Retinal pigment epithelial cell (primary cell): ENCODE results near the gene F2.
"Not testable (repeated sequence)": the region's sequence is repeated elsewhere in the genome, so short reads cannot be mapped to it uniquely, and the experiment has no call there.

ENCODE experiments used
- DNase-seq: peaks from one replicate; pipeline ENCODE4 v3.0.0-alpha.2; 2010; ENCODE audit warnings: low read depth
- H3K4me3 ChIP-seq: 2 replicates; pipeline ENCODE4 v1.5.1; 2011; ENCODE audit warnings: mild to moderate bottlenecking, low read length, control low read depth, moderate library complexity
- TF ChIP-seq, protein P1 (sequence below): conservative IDR thresholded peaks from 2 replicates; pipeline ENCODE4 v1.5.1; 2011; ENCODE audit warnings: low read depth, low read length, control low read depth, inconsistent platforms

Gene F2

DNA sequence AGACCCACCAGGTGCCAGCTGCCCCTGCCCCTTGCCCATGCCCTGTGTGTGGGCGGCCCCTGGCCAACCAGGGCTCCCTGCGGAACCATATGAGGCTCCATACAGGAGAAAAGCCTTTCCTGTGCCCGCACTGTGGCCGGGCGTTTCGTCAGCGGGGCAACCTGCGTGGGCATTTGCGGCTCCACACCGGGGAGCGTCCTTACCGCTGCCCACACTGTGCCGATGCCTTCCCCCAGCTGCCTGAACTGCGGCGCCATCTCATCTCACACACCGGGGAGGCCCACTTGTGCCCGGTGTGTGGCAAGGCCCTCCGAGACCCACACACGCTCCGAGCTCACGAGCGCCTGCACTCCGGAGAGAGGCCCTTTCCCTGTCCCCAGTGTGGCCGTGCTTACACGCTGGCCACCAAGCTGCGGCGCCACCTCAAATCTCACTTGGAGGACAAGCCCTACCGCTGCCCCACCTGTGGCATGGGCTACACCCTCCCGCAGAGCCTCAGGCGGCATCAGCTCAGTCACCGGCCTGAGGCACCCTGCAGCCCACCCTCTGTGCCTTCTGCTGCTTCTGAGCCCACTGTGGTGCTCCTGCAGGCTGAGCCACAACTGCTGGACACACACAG, 13.8 kb upstream of the F2 start:
- no peak overlapping the region for H3K4me3 ChIP-seq
- TF ChIP-seq, protein P1, sequence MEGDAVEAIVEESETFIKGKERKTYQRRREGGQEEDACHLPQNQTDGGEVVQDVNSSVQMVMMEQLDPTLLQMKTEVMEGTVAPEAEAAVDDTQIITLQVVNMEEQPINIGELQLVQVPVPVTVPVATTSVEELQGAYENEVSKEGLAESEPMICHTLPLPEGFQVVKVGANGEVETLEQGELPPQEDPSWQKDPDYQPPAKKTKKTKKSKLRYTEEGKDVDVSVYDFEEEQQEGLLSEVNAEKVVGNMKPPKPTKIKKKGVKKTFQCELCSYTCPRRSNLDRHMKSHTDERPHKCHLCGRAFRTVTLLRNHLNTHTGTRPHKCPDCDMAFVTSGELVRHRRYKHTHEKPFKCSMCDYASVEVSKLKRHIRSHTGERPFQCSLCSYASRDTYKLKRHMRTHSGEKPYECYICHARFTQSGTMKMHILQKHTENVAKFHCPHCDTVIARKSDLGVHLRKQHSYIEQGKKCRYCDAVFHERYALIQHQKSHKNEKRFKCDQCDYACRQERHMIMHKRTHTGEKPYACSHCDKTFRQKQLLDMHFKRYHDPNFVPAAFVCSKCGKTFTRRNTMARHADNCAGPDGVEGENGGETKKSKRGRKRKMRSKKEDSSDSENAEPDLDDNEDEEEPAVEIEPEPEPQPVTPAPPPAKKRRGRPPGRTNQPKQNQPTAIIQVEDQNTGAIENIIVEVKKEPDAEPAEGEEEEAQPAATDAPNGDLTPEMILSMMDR, result no peak
- no peak for DNase-seq

DNA sequence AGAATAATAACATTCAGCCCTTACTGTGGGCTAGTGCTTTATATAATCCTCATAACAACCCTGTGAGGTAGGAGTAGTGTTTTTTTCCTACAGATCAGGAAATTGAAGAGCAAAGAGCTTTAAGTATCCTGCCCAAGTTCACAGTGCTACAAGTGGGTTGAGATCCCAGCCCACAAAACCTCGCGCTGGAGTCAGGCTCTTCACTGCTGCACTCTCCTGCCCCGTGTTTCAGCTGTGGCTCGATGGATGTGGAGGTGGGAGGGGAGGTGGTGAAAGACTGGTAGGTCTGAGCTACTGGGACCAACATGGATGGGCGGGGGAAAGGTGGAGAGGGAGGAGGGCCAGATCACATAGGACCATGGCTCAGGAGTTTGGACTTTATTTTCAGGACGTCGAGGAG, 12.1 kb upstream of the F2 start:
- no peak for DNase-seq
- H3K4me3 ChIP-seq, result no peak overlapping the region
- TF ChIP-seq, protein P1, result no peak

DNA sequence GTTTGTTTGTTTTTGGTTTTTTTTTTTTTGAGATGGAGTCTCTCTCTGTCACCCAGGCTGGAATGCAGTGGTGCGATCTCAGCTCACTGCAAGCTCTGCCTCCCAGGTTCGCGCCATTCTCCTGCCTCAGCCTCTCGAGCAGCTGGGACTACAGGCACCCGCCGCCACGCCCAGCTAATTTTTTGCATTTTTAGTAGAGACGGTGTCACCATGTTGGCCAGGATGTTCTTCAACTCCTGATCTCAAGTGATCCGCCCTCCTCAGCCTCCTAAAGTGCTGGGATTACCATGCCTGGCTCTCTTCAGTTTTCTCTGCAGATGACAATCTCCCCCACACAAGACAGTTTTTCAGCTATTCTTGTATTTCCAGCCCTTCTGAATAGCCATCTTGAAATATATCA, 9.7 kb upstream of the F2 start:
- not testable (repeated sequence) for DNase-seq, H3K4me3 ChIP-seq

DNA sequence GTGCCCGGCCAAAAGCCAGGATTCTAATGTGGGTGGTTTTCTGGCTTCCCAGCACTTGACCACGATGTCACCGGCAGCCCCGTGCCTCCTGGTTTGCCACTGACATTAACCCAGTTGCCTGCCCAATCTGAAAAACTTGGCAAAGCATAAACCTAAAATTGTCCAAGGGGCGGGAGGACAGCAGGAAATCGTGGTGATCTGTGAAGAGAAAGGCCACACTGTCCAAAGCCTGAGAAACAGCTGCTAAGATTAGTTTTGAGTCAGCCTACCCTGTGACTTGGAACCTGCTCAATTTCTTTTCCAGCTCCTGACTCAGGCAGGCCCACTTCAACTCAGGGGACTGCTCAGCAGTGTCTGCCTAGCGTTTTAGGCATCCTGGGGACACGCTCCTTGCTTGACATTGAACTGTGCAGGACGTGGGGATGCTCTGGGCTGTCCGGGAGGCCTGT, 8.2 kb upstream of the F2 start:
- DNase-seq, result peak; percentile 99
- no peak overlapping the region for H3K4me3 ChIP-seq
- TF ChIP-seq, protein P1, result no peak

DNA sequence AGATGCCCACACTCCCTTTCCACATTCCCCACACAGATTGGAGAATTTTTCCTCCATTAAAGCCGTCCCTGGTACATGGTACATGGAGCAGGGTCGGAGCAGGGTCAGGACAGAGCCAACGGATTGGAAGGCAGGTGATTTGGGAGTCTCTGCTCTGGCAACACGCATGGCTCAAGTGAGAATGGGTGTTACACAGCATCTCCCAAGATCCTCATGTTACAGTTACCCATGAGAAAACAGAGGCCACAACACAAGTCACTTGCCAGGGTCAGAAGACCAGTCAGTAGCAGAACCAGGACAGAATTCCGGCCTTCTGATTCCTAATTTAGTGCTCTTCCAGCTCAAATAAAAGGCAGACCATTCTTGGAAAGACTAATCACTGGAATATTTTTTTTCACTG, 7.7 kb upstream of the F2 start:
- TF ChIP-seq, protein P1, result no peak
- no peak overlapping the region for H3K4me3 ChIP-seq
- peak; percentile 71 for DNase-seq

DNA sequence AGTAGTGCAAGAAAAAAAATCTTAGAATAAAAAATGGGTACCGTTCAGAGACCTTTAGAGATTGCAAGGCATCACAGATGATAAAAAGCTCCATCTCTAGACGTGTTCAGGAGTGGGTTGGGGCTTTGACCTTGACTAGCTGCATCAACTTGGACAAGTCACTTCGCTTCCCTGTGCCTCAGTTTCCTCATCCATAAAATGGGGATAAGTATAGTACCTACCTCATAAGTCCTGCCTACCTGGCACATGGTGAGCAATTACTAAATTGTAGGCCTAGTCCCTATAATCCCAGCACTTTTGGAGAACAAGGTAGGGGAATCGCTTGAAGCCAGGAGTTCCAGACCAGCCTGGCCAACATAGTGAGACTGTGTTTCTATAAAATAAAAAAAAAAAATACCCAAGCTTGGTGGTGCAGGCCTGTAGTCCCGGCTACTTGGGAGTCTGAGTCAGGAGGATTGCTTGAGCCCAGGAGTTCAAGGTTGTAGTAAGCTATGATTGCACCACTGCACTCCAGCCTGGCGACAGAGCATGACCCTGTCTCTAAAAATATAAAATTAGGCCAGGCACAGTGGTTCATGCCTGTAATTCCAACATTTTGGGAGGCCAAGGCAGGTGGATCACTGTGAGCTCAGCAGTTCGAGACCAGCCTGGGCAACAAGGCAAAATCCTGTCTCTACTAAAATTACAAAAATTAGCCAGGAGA, 6.0 kb upstream of the F2 start:
- no peak overlapping the region for H3K4me3 ChIP-seq
- TF ChIP-seq, protein P1, result no peak
- DNase-seq, result no peak

DNA sequence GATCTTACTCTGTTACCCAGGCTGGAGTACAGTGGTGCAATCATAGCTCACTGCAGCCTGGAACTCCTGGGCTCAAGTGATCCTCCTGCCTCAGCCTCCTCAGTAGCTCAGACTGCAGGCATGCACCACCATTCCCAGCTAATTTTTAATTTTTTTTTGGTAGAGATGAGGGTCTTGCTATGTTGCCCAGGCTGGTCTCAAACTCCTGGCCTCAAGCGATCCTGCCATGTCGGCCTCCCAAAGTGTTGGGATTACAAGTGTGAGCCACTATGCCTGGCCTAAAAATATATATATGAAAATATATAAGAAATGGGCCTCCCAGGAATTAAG, 1.2 kb upstream of the F2 start:
- not testable (repeated sequence) for DNase-seq, H3K4me3 ChIP-seq

DNA sequence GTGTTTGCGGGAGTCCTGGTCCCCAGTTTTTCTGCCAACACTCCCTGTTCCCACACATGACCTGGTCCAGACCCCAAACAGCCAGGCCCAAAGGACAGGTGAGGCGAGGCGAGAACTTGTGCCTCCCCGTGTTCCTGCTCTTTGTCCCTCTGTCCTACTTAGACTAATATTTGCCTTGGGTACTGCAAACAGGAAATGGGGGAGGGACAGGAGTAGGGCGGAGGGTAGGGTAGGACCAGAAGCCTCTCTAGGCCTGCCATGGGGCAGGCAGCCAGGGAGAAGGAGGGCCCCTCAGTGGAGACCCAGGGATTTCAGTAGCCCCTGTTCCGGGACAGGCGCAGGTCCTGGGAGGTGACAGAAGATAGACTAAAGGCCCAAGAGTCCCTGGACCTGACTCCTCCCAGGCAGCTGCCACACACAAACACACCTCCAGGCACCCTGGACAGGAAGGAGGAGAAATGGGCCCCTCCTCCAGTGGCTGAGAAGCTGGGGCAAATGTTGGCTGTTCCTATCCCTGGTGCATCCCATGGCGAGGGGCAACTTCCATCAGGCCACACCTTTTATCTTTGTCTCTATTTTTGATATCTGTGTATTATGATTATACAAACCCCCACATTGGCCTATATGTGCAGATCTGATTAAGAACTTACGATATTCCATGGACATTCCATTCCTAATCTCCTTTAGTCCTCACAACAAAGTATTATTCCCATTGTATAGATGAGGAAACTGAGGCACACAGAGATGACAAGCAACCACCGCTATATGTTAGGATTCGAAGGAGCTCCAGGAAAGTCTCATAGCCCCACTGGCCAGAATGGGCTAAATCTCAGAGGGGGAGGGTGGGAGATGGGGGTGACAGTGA, 626 bp upstream of the F2 start:
- TF ChIP-seq, protein P1, result no peak
- DNase-seq, result no peak
- no peak overlapping the region for H3K4me3 ChIP-seq
